Smooth muscle cell (in vitro differentiated cells): ENCODE results near the gene CCAR1. TPM values are rescaled to one million over a fixed set of nuclear protein-coding genes. Genes with fewer than 3 reads are reported as not detected.
A peak's percentile ranks its signal among the peaks of the same experiment; 100 is the strongest.
"Not testable (repeated sequence)": the region's sequence is repeated elsewhere in the genome, so short reads cannot be mapped to it uniquely, and the experiment has no call there.

Experiments
- DNase-seq: peaks from one replicate; lab custom pipeline; 2025; ENCODE audit not compliant: unreplicated experiment; lab: John Stamatoyannopoulos, UW
- H2AFZ ChIP-seq: fragments of 200-600 bp; sonication (generic); 2 replicates; pipeline ENCODE4 v1.6.0; 2016; ENCODE audit warnings: antibody characterized with exemption, low read depth, mild to moderate bottlenecking
- H3F3A ChIP-seq: fragments of 200-600 bp; sonication (generic); 2 replicates; pipeline ENCODE4 v1.6.0; 2017; ENCODE audit warnings: antibody characterized with exemption, low read depth
- H3K27ac ChIP-seq: fragments of 200-600 bp; sonication (generic); 2 replicates; pipeline ENCODE4 v1.5.1; 2016; ENCODE audit warnings: low read depth, mild to moderate bottlenecking
- H3K27me3 ChIP-seq: fragments of 200-600 bp; sonication (generic); 2 replicates; pipeline ENCODE4 v1.6.1; 2016; ENCODE audit warnings: low read depth, mild to moderate bottlenecking
- H3K36me3 ChIP-seq: fragments of 200-600 bp; sonication (generic); 2 replicates; pipeline ENCODE4 v1.5.1; 2016; ENCODE audit warnings: low read depth
- H3K4me1 ChIP-seq: fragments of 200-600 bp; sonication (generic); 2 replicates; pipeline ENCODE4 v1.5.1; 2016; ENCODE audit warnings: low read depth
- H3K4me2 ChIP-seq: fragments of 200-600 bp; sonication (generic); 2 replicates; pipeline ENCODE4 v1.6.0; 2016; ENCODE audit warnings: mild to moderate bottlenecking
- H3K4me3 ChIP-seq: fragments of 200-600 bp; sonication (generic); 2 replicates; pipeline ENCODE4 v1.5.1; 2016; ENCODE audit warnings: mild to moderate bottlenecking
- H3K79me2 ChIP-seq: fragments of 200-600 bp; sonication (generic); 2 replicates; pipeline ENCODE4 v1.6.0; 2016; ENCODE audit warnings: low read depth, mild to moderate bottlenecking
- H3K9ac ChIP-seq: fragments of 200-600 bp; sonication (generic); 2 replicates; pipeline ENCODE4 v1.6.0; 2016; ENCODE audit warnings: low read depth
- H3K9me3 ChIP-seq: fragments of 200-600 bp; sonication (generic); replicated peaks from 2 replicates; pipeline ENCODE4 v1.5.1; 2016; ENCODE audit warnings: low read depth
- H4K20me1 ChIP-seq: fragments of 200-600 bp; sonication (generic); 2 replicates; pipeline ENCODE4 v1.6.0; 2016; ENCODE audit warnings: low read depth
- CTCF ChIP-seq: fragments of 200-600 bp; sonication (generic); IDR thresholded peaks from 2 replicates; pipeline ENCODE4 v1.5.1; 2017; ENCODE audit warnings: borderline replicate concordance, mild to moderate bottlenecking, antibody characterized with exemption; ENCODE audit not compliant: insufficient read depth, poor library complexity, severe bottlenecking
- whole genome bisulfite sequencing: methylation state at CpG from one replicate; pipeline ENCODE4 v1.1.7; 2016; ENCODE audit warnings: low lambda C conversion rate; 5-methylcytosine and 5-hydroxymethylcytosine counted together
- polyA plus RNA-seq: library from polyadenylated mRNA; unstranded; fragments of >200 nt; fragmentation: Nextera tagmentation; extraction: Ambion mirVana; gene quantifications from 2 replicates; pipeline ENCODE4 v1.2.1, GENCODE V29; 2016
- total RNA-seq: library from RNA; depleted of rRNA; stranded (reverse); fragments of >200 nt; gene quantifications from 2 replicates; pipeline ENCODE4 v1.2.3, GENCODE V29; 2014

Gene CCAR1
- total and polyA plus RNA-seq, 2 experiments from 2014 or later, result 48.7 to 51.4 TPM

DNA sequence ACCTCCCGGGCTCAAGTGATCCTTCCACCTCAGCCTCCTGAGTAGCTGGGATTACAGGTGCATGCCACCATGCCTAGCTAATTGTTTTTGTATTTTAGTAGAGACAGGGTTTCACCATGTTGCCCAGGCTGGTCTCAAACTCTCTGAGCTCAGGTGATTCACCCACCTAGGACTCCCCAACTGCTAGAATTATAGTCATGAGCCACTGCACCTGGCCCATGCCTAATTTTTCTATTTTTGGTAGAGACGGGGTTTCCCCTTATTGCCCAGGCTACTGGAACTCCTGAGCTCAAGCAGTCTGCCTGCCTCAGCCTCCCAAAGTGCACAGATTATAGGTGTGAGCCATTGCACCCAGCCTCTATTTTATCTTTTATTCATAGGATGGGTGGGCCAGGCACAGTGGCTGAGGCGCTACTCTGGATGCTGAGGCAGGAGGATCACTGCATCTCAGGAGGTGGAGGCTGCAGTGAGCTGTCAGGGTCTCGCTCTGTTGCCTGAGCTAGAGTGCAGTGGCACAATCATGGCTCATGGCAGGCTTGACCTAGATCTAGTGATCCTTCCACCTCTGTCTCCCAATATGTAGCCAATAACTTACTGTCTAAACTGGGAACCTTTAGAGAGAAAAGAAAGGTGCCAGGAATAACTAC is 75.0 kb downstream of the CCAR1 start:
- no peak overlapping the region for H3K9ac ChIP-seq
- WGBS, result 94% methylated on average over 4 of the region's 4 CpGs

DNA sequence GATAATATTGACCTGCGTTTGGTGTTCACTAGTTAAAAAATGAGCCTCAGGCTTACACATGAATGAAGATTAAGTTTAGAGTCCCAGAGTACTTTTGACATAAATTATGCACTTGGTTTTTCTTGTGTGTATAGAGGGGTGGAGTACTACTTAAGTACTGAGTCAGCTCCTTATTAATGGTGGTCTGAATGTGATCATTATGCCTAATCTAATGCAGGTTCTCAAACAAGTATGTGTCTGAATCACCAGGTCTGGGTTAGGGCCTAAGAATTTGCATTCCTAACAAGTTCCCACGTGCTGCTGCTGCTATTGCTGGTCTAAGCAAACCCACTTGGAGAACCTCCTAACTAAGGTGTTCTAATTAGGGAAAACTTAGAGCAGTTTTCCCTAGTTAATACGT is 75.6 kb downstream of the CCAR1 start:
- Histone ChIP-seq H3K9ac (no peak overlapping the region), H3K4me3 (no peak overlapping the region), H3K4me1 (no peaks in the 10 kb centered on the region), H3K36me3 (no peaks in the 10 kb centered on the region), H3K4me2 (no peak overlapping the region), H3K27ac (peak overlapping the region; percentile 4), H3F3A (peaks cover 8% of the 10 kb centered on the region), H4K20me1 (no peaks in the 10 kb centered on the region), H3K27me3 (no peaks in the 10 kb centered on the region), H3K9me3 (no peaks in the 10 kb centered on the region), H3K79me2 (no peaks in the 10 kb centered on the region), H2AFZ (no peak overlapping the region)
- no peak for TF ChIP-seq CTCF
- no peak for DNase-seq
- 73% methylated on average over 3 of the region's 3 CpGs for WGBS

More for the DNA sequence above, 75.0 kb downstream of the CCAR1 start:
- H3K27me3 ChIP-seq, result no peaks in the 10 kb centered on the region
- H3K4me1 ChIP-seq, result no peaks in the 10 kb centered on the region
- no peaks in the 10 kb centered on the region for H4K20me1 ChIP-seq
- no peak overlapping the region for H2AFZ ChIP-seq
- H3F3A ChIP-seq, result peaks cover 8% of the 10 kb centered on the region
- TF ChIP-seq CTCF, result no peak
- no peaks in the 10 kb centered on the region for H3K9me3 ChIP-seq
- H3K4me2 ChIP-seq, result no peak overlapping the region
- peak overlapping the region; percentile 4 for H3K27ac ChIP-seq
- no peak overlapping the region for H3K4me3 ChIP-seq
- H3K36me3 ChIP-seq, result peaks cover 2% of the 10 kb centered on the region
- DNase-seq, result no peak
- no peaks in the 10 kb centered on the region for H3K79me2 ChIP-seq

- WGBS, result 97% methylated on average over 2 of the region's 2 CpGs
- H3K4me1 ChIP-seq, result no peaks in the 10 kb centered on the region
- H4K20me1 ChIP-seq, result no peaks in the 10 kb centered on the region
- no peak overlapping the region for H3K4me3 ChIP-seq
- no peak overlapping the region for H3K4me2 ChIP-seq
- no peaks in the 10 kb centered on the region for H3K9me3 ChIP-seq
- H3K9ac ChIP-seq, result no peak overlapping the region
- H2AFZ ChIP-seq, result no peak overlapping the region
- no peaks in the 10 kb centered on the region for H3K27me3 ChIP-seq
- H3F3A ChIP-seq, result peaks cover 8% of the 10 kb centered on the region
- no peak for DNase-seq
- no peak overlapping the region for H3K27ac ChIP-seq
- H3K79me2 ChIP-seq, result no peaks in the 10 kb centered on the region
- no peak for TF ChIP-seq CTCF
- no peaks in the 10 kb centered on the region for H3K36me3 ChIP-seq
Observed at GRCh38 chr10:68800211-68800610, 79.2 kb downstream of the CCAR1 start.

GRCh38 chr10:68804692-68805091 is 83.7 kb downstream of the CCAR1 start:
- 100% methylated on average over 1 of the region's 1 CpG for WGBS
- no peak for DNase-seq
- H3K27me3 ChIP-seq, result no peaks in the 10 kb centered on the region

GRCh38 chr10:68810830-68811229 is 89.8 kb downstream of the CCAR1 start:
- not testable (repeated sequence) for H3K4me1 ChIP-seq, H3K27me3 ChIP-seq, H3F3A ChIP-seq, H3K27ac ChIP-seq, H3K9me3 ChIP-seq, H2AFZ ChIP-seq, H3K9ac ChIP-seq, H4K20me1 ChIP-seq, H3K4me2 ChIP-seq, DNase-seq, H3K36me3 ChIP-seq, H3K79me2 ChIP-seq, H3K4me3 ChIP-seq
- 94% methylated on average over 9 of the region's 9 CpGs for WGBS

More at GRCh38 chr10:68804692-68805091, 83.7 kb downstream of the CCAR1 start:
- no peak overlapping the region for H3K9ac ChIP-seq
- H3K4me3 ChIP-seq, result no peak overlapping the region
- H3K36me3 ChIP-seq, result no peaks in the 10 kb centered on the region
- no peak overlapping the region for H3K27ac ChIP-seq
- TF ChIP-seq CTCF, result no peak
- no peaks in the 10 kb centered on the region for H3K4me1 ChIP-seq
- no peaks in the 10 kb centered on the region for H3F3A ChIP-seq
- H4K20me1 ChIP-seq, result no peaks in the 10 kb centered on the region
- H2AFZ ChIP-seq, result no peak overlapping the region
- no peaks in the 10 kb centered on the region for H3K79me2 ChIP-seq
- H3K9me3 ChIP-seq, result no peaks in the 10 kb centered on the region
- no peak overlapping the region for H3K4me2 ChIP-seq
